22Rv1 (cell line): Measurements from ENCODE around the gene KDM5C.

Experiments used
- CTCF ChIP-seq: fragments of 450-650 bp; IDR thresholded peaks from 2 replicates; pipeline ENCODE4 v1.5.1; 2017; ENCODE audit warnings: mild to moderate bottlenecking
- ZFX ChIP-seq: fragments of 450-650 bp; IDR thresholded peaks from 2 replicates; pipeline ENCODE4 v1.6.1; 2017; ENCODE audit warnings: antibody characterized with exemption, borderline replicate concordance

- TF ChIP-seq CTCF = peak; percentile 32
- TF ChIP-seq ZFX = no peak
These were observed 19.6 kb upstream of the KDM5C start for GRCh38 chrX:53244610-53245009.
